Stimulated activated CD8-positive, alpha-beta memory T cell treated with anti-CD3 and anti-CD28 coated beads, Interleukin-12 subunit alpha, Interleukin-12 subunit beta, amount 100 ng/mL, for 1 hour (primary cell): ENCODE data around the gene KIAA1217.
"Not testable (repeated sequence)": the region's sequence is repeated elsewhere in the genome, so short reads cannot be mapped to it uniquely, and the experiment has no call there.

Experiments used
- DNase-seq: peaks from one replicate; pipeline ENCODE4 v3.0.0-alpha.2; 2020; ENCODE audit warnings: low read depth

KIAA1217 gene

DNA sequence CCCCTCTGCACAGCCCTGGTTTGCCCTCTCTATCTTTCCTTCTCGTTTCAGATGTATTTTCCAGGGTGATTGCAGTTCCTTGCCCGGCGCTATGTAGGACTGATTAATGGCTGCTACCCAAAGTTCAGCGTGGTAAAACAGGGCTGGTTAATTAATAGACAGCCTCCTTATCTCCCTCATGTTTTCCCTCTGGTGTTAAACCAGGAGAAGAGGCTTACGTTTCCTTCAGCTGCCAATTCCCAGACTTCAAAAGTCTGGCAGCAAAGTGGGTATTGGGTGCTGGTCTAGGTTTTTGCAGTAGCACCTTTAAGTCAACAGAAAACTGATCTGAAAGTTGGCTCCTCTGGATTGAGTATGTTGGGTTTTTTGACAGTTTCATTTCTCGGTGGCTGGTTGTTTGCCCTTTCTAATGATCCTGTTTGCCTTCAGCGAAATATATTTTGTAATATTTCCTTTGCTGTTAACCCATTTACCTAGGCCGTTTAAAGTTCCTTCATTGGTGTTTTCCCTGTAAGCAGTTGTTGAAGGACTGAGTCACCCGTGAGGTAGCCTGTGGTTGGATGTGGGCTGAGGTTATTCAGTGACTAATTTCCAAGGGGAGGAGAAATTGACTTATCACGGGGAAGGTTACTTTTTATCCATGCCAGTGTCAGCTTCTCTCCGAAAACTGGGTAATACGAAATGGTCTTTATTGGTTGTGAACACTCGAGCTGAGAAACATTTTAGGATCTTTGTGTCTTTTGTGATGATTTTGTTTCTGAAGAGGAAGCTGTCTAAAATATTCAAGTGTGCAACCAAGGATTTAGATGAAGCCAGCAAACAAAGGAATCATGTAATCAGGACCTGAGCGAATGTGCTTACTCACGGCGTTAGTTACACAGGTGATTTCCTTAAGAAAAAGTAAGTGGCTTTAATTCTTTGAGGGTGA, 257.2 kb downstream of the KIAA1217 start:
- no peak for DNase-seq

DNA sequence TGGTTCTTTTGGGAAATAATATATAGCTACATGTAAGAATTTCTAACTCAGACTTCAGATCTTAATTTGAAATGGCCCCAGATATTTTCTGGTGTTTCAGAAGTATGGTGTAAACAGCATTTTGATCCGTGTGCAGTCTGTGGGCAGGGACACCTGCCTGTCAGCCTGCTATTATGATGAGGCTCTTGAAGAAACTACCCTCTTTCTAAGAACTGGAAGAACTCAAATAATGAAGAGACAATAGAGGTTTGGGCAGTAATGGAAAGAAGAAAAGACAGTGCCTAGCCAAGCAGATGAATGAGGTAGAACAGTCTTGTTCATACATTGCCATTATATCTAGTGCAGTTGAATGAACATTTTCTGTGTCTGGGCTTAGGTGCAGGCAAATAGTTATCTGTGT, 258.2 kb downstream of the KIAA1217 start:
- no peak for DNase-seq

DNA sequence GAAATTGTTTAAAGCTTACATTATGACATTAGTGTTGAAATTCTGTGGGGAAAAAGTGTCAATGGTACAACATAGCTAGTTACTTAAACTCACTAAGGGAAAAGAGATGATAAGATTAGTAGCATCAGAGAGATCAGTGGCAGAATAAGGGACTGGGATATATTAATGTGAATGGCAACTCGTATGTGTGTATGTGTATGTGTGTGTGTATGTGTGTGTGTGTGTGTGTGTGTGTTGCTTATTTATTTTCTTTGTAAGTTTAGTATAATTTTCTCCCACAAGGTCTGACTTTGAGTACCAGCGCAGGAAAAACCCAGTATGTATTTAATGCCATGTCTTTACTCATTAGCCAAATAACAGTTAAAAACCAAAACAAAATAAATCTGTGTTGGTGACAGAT, 258.7 kb downstream of the KIAA1217 start:
- no peak for DNase-seq

DNA sequence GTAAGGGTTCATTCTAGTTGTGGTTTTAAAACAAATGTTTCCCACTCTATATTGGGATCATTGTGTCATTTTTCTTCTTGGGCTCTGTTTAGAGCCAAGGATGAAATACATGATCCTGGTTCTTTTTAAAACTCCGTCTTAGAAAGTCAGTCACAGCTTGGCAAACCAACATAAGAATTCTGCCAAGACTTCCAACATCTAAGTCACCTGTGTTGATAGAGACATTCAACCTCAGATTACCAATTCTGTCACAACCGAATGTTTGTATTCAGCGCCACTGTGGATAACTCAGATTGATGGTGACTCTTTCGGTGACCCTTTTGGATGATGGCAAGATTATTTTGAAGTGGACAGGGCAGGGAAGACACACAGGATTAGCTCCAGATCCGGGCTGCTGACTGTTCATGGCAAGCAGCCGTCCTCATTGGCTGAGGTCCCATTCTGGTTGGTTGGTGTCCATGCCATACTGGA, 259.4 kb downstream of the KIAA1217 start:
- DNase-seq, result no peak

DNA sequence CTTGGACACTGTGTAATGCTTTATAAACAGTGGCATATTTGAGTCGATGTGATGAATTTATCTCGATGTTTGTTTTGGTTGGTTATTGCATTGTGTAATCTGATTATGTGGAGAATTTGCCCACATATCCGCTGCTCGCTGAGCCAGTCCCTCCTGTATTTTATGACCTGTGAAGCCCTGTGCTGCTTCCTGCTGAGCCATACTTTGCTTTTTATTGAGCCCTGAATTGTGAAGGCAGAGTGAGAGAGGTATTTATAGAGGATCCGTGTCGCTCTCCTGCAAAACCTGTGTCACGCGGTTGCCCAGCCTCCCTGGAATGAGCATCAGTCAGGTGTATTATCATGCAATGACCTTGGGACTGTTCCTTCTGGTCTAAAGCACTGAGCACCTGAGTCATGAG, 261.1 kb downstream of the KIAA1217 start:
- DNase-seq, result no peak

DNA sequence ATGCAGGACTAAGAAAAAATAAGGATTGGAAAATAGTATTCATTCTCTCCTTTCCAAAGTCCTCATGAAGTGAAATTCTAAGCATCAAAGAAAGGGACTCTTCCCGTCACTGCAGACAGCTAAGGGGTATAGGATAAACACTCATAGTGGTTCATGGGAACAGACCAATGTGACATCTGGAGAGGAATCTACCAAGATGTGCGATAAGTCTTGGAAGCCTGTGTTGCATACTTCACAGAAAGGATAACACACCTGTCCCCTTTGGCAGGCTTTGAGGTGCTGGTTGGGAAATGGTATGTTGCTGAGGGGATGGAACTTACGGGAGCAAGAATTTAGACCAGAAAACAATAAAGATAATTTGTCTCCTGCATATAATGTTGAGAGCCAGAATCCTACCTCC, 266.7 kb downstream of the KIAA1217 start:
- DNase-seq, result no peak

DNA sequence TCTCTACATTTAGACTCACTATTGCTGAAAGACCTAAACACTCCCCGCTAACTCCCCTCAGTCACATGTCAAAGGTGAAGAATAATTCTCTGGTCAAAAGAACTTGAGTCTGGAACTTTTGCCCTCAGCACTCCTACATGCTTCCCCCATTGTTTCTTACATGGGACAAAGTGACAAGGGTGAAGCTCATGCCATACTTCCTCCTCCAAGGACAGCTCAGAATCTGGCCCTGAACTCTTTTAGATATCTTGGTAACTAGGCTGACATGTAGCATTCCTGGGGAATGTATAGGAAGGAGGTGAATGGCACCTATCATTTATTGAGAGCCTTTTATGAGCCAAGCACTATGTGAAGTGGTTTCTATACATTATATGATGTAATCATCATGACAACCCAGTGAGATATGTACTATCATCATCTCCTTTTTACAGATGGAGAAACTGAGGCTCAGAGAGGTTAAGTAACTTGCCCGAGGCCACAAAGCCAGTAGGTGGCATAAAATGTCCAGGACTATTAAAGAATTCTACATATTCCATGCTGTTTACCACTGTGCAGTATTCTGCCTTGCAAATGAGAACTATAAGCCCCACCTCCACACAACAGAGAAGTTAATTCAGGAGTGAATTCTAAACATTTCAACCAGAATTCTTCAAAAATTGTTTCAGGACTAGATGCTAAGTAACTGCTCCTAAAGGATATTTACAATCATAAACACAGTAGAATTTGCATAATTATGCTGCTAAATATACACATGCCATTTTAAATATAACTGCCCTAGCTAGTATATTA, 268.2 kb downstream of the KIAA1217 start:
- DNase-seq, result no peak

DNA sequence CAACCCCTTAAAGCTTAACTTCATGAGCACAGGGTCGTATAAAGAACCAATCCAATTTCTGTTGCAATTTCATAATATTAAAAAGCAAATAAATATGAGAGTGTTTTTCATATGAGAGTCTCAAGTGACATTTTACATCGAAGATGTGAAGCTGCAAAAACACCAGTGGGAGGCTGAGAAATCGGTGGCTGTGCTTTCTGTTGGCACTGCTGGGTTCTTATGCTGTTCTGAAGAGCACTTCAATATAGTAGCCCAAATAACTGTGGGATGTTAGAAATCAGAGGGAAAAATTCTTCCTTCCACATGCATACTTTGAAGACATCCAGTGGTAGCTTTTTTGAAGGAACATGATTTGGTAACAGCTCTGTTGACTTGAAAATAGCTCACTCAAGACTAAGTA, 269.0 kb downstream of the KIAA1217 start:
- DNase-seq, result no peak

DNA sequence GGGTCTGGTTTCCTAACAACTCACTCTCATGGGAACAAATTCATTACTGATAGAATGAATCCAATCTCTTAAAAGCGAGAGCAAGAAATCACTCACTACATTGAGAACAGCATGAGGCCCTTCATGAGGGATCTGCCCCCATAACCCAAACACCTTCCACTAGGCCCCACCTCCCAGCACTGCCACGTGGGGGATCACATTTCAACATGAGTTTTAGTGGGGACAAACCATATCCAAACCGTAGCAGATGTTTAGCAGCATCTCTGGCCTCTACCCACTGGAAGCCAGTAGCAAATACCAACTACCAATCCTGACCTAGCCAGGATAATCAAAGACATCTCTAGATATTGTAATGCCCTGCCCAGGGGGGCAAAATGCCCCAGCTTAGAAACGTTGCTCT, 270.9 kb downstream of the KIAA1217 start:
- no peak for DNase-seq

DNA sequence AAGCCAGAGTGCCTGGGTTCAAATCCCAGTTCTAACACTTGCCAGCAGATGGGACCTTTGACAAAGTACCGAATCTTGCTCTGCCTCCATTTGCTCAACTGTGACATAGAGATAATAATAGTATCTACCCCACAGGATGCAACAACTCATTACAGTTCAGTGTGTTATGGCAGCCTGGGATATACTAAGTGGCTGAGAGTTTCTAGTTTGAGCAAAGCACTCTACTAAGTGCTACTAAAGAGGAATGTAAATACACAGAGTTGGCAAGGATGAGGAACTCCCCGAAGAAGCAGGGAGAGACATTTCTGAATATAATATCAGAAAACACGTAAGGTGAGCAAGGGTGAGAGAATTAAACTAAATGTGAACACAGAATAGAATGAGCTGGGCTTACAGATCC, 271.5 kb downstream of the KIAA1217 start:
- no peak for DNase-seq

DNA sequence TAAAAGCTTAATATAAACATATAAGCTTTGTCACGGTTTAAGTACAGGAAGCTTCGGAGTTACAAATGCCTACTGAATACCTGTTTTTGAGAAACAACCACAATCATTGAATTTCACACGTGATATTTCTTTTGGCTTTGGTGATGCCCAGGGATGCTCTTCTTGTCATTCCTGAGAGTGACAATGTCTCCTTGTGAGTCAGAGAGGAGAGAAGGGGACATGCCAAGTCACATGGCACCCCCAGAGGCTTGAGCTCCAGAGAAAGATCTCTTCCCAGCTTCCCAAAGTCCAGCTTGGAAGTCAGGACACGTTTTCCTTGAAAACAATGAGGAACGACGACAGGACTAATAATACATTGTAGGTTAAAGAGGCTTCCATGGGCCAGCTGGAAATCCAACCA, 272.3 kb downstream of the KIAA1217 start:
- DNase-seq, result no peak

DNA sequence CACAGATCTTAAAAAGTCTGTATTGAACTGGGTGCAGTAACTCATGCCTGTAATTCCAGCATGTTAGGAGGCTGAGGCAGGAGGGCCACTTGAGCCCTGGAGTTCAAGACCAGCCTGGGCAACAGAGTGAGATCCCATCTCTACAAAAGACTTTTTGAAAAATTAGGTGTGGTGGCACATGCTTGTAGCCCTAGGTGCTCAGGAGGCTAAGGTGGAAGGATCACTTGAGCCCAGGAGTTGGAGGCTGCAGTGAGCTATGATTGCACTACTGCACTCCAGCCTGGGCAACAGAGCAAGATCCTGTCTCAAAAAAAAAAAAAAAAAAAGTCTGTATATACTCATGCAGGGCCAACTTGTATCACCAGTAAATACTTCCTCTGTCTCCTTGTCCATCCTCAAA, 273.8 kb downstream of the KIAA1217 start:
- DNase-seq, result not testable (repeated sequence)

DNA sequence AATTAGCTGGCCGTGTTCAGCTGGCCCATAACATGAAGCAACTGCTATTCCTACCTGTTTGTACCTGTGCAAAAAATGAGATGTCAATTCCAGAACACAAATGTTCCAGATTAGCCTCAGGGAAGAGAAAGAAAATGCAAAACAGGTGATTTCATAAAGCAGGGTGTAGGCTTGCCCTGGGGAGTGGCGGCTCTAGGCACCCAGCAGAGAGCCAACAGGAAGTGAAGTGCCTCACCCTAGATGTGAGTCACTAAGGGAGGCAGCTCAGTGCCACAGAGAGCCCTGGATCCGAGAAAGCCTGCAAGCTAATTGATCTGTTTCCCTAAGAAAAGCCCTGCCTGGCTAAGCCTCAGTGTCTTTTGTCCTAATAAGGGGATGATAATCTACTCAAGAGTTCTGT, 274.8 kb downstream of the KIAA1217 start:
- no peak for DNase-seq

DNA sequence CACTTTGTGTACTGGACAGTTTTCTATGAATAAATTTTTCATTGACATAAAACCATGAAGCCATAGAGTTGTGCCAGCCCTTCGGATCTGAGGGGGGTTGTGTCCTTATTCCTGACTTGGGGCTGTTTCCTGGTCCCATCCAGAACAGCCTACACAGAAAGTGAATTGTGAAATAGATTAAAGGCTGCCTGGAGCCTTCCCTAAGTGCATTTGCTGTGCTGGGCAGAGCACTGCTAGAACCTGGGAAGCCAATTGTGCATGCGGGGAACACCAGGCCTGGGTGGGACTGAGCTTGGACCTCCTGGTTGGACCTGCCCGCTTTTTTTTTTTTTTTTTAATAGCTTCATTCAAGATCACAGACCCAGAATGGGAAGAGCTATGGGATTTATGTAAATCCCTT, 275.8 kb downstream of the KIAA1217 start:
- no peak for DNase-seq

DNA sequence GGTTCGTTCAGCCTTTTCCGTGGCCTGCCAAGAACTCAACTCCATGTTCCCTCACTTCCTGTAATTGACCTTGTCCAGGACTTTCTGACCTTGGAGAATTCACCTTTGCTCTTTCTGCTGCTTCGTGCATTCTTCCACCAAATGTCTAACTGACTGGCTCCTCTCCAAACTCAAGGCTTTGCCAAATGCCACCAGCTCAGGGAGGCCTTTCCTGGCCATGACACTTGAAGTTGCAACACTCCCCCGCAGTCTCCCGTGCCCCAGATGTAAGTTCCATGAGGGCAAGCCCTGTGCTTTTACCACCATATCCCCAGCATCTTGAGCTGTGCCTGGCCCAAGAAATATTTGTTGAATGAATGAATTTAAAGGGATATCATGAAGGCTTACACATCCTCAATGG, 276.4 kb downstream of the KIAA1217 start:
- DNase-seq, result no peak

DNA sequence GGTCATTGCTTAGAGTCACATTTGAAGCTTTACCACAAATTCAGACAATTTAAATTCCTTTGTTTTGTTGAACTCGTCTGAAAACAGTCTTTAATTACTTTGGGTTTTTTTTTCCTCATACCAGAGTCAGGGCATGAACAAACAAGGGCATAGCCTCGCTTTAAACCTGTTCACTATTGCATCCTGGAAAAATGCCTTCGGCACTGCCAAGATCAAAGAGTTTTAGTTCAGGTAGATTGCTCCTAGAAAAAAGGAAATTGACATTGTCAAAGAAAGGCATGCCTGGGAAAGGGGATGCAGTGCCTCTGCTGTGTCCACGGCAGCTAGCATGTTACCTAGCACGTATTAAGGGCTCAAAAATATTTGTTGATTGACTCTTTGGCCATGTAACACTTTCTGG, 279.7 kb downstream of the KIAA1217 start:
- DNase-seq, result no peak

DNA sequence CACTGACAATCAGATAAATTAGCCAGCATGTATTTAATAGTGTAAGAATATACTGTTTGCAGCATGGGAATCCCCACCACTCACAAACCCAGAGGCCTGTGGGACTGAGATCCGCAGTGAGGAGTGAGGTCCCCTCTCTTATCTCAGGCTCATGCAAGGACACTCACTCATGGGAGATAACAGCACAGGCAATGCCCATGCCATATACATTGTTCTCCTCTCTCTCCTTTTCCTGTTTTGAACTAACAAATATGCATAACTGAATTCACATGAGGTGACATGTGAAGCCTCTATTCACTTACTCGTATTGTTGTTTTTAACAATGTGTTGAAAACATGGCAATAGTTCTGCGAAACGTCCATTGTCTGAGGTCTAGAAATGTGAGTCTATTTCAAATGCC, 284.2 kb downstream of the KIAA1217 start:
- no peak for DNase-seq

DNA sequence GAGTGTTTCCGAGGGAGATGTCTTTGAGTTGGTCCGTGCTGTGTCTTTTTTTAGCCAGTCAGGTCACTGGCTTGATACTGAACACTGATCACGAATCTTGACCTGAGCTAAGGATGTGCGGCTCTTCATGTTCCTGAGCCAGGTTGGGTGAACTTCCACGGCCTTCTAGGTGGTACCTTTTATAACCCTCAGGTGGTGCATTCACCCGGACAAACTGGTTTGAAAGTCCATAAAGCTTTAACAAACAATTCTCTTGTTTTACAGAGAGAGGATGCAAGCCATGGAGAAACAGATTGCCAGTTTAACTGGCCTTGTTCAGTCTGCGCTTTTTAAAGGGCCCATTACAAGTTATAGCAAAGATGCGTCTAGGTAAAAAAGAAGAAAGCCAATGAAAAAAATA, 285.3 kb downstream of the KIAA1217 start:
- DNase-seq, result no peak

DNA sequence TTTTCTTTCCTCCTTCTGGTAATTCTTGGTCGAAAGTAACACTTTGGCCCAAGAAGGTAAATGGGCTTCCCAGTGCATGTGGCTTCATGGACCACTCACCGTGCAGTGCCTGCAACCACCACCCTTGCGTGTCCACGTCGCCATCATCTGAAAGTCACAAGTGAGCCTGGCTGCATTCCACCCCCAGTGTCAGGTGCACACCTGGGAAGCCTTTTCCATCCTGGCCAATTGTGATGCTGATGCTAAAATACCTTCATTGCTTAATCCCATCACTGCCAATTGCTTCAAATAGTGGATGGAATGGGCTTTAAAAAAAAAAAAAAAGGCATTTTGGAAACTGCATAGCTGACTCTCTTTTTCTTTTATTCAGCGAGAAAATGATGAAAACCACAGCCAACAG, 285.8 kb downstream of the KIAA1217 start:
- no peak for DNase-seq

DNA sequence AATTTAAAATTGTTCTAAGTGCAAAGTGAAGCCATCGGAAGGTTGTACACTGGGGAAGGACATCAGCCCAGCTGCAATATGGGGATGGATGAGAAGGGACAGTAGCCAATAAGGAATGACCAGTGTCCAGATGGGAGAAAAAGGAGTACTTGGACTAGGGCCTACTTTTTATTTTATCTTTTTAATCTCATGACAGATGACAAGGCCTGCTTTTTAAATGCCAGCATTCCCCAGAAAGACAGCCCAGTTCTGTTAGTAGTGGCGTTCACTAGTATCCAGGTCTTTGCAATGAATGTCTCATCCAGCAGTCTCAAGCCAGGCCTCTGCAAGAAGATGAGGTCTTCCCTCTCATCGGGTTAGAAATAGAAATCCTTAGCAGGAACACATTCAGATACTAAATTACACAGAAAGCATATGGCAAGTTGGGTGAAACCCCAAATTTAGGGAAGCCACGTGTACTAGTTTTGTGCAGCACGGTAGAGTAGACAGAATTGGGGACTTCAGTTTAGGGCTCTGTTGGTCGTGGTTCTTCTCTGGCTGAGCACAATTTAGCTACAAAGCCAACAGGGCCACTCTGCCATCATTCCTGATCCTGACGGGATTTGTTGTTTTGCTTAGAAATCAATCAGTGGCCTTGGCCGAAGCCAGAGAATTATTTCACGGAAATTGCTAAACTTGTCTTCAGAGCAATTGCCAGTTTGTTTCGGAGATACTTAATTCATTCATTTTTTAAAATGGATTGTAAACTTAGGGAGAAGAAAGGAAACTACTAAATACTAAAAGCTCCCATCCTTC, 286.9 kb downstream of the KIAA1217 start:
- no peak for DNase-seq

DNA sequence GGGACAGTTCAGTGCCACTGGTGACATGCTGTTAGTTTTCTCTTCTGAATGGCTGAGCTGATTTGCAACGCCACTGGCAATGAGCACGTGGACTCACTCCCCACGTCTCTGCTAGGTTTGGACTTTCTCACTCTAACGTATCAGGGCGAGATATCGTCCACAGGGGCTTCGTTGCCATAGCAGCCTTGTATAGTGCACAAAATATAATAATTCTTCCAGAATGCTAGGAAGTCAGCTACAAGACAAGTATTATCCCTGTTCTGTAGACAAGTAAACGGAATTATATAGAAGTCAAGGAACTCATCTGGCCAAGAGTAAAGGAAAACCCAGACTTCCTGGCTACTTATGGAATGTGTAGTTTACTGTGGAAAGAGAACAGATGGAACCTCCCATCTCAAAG, 288.0 kb downstream of the KIAA1217 start:
- no peak for DNase-seq

DNA sequence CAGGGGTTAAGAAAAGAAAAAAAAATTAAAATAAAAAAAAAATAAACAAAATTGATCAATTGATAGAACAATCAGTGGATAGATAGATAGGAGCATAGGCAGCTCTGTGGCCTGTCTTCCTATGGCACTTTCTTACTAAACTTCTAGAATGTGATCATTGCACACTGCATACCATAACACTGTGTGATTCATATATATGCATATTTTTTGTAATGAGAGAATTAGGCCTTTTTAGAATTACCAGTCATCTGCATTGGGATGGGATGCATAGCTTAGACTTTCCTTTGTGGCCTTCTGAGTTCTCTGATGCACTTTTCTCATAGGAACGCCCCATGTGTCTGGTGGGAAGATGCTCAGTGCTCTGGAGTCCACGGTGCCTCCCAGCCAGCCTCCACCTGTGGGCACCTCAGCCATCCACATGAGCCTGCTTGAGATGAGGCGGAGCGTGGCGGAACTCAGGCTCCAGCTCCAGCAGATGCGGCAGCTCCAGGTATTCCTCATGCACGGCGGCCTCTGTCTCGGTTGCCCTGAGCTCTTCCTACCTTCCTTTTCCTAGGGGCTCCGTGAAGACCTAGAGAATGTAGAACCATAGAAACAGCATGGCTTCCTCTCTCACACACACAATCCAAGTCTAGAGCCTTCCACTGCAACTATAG, 292.2 kb downstream of the KIAA1217 start:
- no peak for DNase-seq
